ENCODE data around the gene DNALI1.

DNA sequence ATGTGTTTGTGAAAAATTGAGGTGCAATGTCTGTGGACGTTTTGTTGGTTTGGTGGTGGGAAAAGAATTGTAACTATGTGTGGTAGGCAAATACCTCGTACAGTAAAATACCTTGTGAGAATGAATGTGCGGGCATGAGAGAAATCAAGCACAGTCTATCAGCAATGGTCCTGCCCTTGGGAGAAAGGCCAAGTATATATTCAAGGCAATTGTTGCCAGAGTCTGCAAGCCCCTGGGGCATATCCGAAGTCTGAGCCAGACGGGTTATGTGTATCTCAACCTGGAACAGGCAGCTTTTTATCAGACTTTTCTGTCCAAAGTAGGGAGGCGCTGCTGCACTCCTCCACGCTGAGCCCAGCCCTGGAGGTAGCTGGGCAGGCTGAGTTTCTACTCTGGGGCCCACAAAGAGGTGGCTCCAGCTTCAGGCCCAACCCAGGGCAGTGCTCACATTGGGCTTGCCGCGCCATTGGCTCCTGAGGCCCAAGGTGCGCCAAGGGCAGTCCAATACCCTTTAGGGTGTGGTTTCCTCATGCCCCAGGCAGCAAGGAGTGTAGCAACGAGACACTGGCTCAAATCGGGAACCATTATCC is 48.4 kb downstream of the DNALI1 start:
- TF ChIP-seq, protein P1, sequence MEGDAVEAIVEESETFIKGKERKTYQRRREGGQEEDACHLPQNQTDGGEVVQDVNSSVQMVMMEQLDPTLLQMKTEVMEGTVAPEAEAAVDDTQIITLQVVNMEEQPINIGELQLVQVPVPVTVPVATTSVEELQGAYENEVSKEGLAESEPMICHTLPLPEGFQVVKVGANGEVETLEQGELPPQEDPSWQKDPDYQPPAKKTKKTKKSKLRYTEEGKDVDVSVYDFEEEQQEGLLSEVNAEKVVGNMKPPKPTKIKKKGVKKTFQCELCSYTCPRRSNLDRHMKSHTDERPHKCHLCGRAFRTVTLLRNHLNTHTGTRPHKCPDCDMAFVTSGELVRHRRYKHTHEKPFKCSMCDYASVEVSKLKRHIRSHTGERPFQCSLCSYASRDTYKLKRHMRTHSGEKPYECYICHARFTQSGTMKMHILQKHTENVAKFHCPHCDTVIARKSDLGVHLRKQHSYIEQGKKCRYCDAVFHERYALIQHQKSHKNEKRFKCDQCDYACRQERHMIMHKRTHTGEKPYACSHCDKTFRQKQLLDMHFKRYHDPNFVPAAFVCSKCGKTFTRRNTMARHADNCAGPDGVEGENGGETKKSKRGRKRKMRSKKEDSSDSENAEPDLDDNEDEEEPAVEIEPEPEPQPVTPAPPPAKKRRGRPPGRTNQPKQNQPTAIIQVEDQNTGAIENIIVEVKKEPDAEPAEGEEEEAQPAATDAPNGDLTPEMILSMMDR (tag by site-specific recombination; IDR thresholded peaks at IDR 0.05) = no peak
- TF ChIP-seq ZBTB7A (tag by site-specific recombination; IDR thresholded peaks at IDR 0.05; ENCODE audit: low read depth) (no peak), ZNF707 (tag by site-specific recombination; IDR thresholded peaks at IDR 0.05) (no peak), SP2 (tag by site-specific recombination; IDR thresholded peaks at IDR 0.05) (no peak), ZNF558 (tag by site-specific recombination; IDR thresholded peaks at IDR 0.05) (no peak)
- TF ChIP-seq, protein P2, sequence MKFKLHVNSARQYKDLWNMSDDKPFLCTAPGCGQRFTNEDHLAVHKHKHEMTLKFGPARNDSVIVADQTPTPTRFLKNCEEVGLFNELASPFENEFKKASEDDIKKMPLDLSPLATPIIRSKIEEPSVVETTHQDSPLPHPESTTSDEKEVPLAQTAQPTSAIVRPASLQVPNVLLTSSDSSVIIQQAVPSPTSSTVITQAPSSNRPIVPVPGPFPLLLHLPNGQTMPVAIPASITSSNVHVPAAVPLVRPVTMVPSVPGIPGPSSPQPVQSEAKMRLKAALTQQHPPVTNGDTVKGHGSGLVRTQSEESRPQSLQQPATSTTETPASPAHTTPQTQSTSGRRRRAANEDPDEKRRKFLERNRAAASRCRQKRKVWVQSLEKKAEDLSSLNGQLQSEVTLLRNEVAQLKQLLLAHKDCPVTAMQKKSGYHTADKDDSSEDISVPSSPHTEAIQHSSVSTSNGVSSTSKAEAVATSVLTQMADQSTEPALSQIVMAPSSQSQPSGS (tag by site-specific recombination; IDR thresholded peaks at IDR 0.05; ENCODE audit: low read depth) = no peak

All from HEK293 (cell line).